HepG2 (cell line): ENCODE measurements around the gene FGFR3. TPM values are rescaled to one million over a fixed set of nuclear protein-coding genes. Genes with fewer than 3 reads are reported as not detected.

Source experiments
- AGO1 ChIP-seq: fragments of 200-400 bp; formaldehyde crosslinking; IDR thresholded peaks from 2 replicates; pipeline ENCODE4 v1.6.1; 2017; ENCODE audit warnings: mild to moderate bottlenecking, low read depth, low read length, moderate library complexity; ENCODE audit not compliant: poor library complexity, severe bottlenecking
- AHDC1 ChIP-seq: sonication (generic); formaldehyde crosslinking; IDR thresholded peaks from 2 replicates; pipeline ENCODE4 v1.5.1; 2020; ENCODE audit warnings: mild to moderate bottlenecking, missing genetic modification reagents, borderline replicate concordance
- ARID2 ChIP-seq: sonication (generic); formaldehyde crosslinking; IDR thresholded peaks from 2 replicates; pipeline ENCODE4 v1.8.1; 2022; ENCODE audit warnings: mild to moderate bottlenecking, missing genetic modification reagents, borderline replicate concordance
- HNF1B ChIP-seq: sonication (generic); formaldehyde crosslinking; IDR thresholded peaks from 2 replicates; pipeline ENCODE4 v1.5.1; 2020; ENCODE audit warnings: mild to moderate bottlenecking, moderate library complexity, missing genetic modification reagents
- KLF12 ChIP-seq: sonication (generic); formaldehyde crosslinking; IDR thresholded peaks from 2 replicates; pipeline ENCODE4 v1.4.0; 2020; ENCODE audit warnings: missing genetic modification reagents, borderline replicate concordance
- NFYC ChIP-seq: IDR thresholded peaks from 2 replicates; pipeline ENCODE4 v1.6.1; 2016; ENCODE audit warnings: missing genetic modification reagents, missing compliant biosample characterization
- SOX13 ChIP-seq, 3 experiments: fragments of 450-650 bp in 1 of 3; sonication (generic) in 1 of 3; formaldehyde crosslinking in 1 of 3; IDR thresholded peaks in 2 of 3; conservative IDR thresholded peaks in 1 of 3; 2 replicates each; pipeline versions ENCODE4 v1.5.0 to v1.6.1; 2016 to 2020; ENCODE audit warnings: antibody characterized with exemption in 1 of 3, mild to moderate bottlenecking in 1 of 3, missing compliant biosample characterization in 1 of 3, missing genetic modification reagents in 1 of 3, moderate library complexity in 1 of 3
- SPEN ChIP-seq: sonication (generic); formaldehyde crosslinking; IDR thresholded peaks from 2 replicates; pipeline ENCODE4 v1.5.1; 2020; ENCODE audit warnings: low read depth, mild to moderate bottlenecking, missing genetic modification reagents
- ZBTB39 ChIP-seq: sonication (generic); formaldehyde crosslinking; IDR thresholded peaks from 2 replicates; pipeline ENCODE4 v1.5.0; 2020; ENCODE audit warnings: missing genetic modification reagents
- ZNF274 ChIP-seq: sonication (generic); formaldehyde crosslinking; IDR thresholded peaks from 2 replicates; pipeline ENCODE4 v1.5.1; 2020; ENCODE audit warnings: mild to moderate bottlenecking, missing genetic modification reagents
- ZNF574 ChIP-seq: sonication (generic); formaldehyde crosslinking; IDR thresholded peaks from 2 replicates; pipeline ENCODE4 v1.4.0; 2020; ENCODE audit warnings: missing genetic modification reagents
- ZNF772 ChIP-seq: sonication (generic); formaldehyde crosslinking; IDR thresholded peaks from 2 replicates; pipeline ENCODE4 v1.5.0; 2020; ENCODE audit warnings: mild to moderate bottlenecking, missing genetic modification reagents
- polyA plus RNA-seq, 8 experiments: library from polyadenylated mRNA; depleted of rRNA in 3 of 8; stranded (reverse) in 7 of 8; unstranded in 1 of 8; fragments of >200 nt; fragmentation: Illumina TruSeq in 4 of 8; extraction: Trizol in 4 of 8; gene quantifications; 2 replicates each; pipeline versions ENCODE4 v1.2.1 to v1.2.3, GENCODE V29; 2011 to 2016; ENCODE audit warnings: low read depth in 4 of 8, missing spikeins in 1 of 8, mixed read lengths in 1 of 8; ENCODE audit not compliant: insufficient read depth in 1 of 8
- total RNA-seq, 5 experiments: library from RNA; depleted of rRNA; stranded (reverse); fragments of >200 nt; fragmentation: Illumina TruSeq; extraction: Trizol; gene quantifications; 2 replicates each; pipeline ENCODE4 v1.2.3, GENCODE V29; 2016; ENCODE audit warnings: low read depth in 1 of 5

FGFR3 gene
- total and polyA plus RNA-seq, 2 of the 13 experiments (the other 11 are each of a cell fraction or from before 2014, with no cell fraction given) = 103 to 109 TPM

GRCh38 chr4:1752284-1753041 lies 40.6 kb upstream of the FGFR3 start (continued):
- TF ChIP-seq AHDC1 (CRISPR knock-in tag) = no peak
- peak; percentile 58; the same call in 1 of the 2 replicates for TF ChIP-seq ZNF772 (CRISPR knock-in tag)
- 0 out of 2 replicates have a peak, but pooled peaks have one; percentile 52 for TF ChIP-seq KLF12 (CRISPR knock-in tag)
- peak; percentile 75; the same call in 1 of the 2 replicates for TF ChIP-seq HNF1B (CRISPR knock-in tag)
- no peak for TF ChIP-seq ZNF274 (CRISPR knock-in tag)
- peak; percentile 82 for TF ChIP-seq AGO1
- TF ChIP-seq ZNF574 (CRISPR knock-in tag) = peak; percentile 40; the same call in 1 of the 2 replicates
- TF ChIP-seq SOX13 (IDR thresholded peaks at IDR 0.05) = no peak
- TF ChIP-seq SOX13 (CRISPR knock-in tag; conservative IDR thresholded peaks at IDR 0.05 in 1 of 2, IDR thresholded peaks at IDR 0.05 in 1 of 2) = peak in 1 of 2 experiments; percentile 20; a peak in 1 of 4 replicates
- TF ChIP-seq SPEN (CRISPR knock-in tag) = peak; percentile 16; the same call in 1 of the 2 replicates
- TF ChIP-seq ARID2 (CRISPR knock-in tag) = no peak
- TF ChIP-seq NFYC (CRISPR knock-in tag) = 0 out of 2 replicates have a peak, but pooled peaks have one; percentile 19
- TF ChIP-seq ZBTB39 (CRISPR knock-in tag) = no peak
